OCI-LY7 (cell line): ENCODE measurements around the gene APPBP2. TPM values are rescaled to one million over a fixed set of nuclear protein-coding genes. Genes with fewer than 3 reads are reported as not detected.

Experiments
- BruUV-seq: library from RNA; stranded (reverse); fragments of 400-500 nt; replicated peaks from 2 replicates; lab custom pipeline; 2021; lab: Mats Ljungman, UMichigan
- CTCF ChIA-PET: fragments of 300-600 bp; sonication (Branson Sonifier 250); formaldehyde crosslinking; loops from one replicate; lab custom pipeline; 2022; ENCODE audit warnings: antibody characterized with exemption; ENCODE audit not compliant: unreplicated experiment; lab: Charles Lee
- POLR2A ChIA-PET: fragments of 300-600 bp; sonication (Branson Sonifier 250); formaldehyde crosslinking; loops from one replicate; lab custom pipeline; 2022; ENCODE audit warnings: antibody characterized with exemption; lab: Charles Lee
- DNase-seq: peaks from one replicate; pipeline ENCODE4 v3.0.0-alpha.2; 2015; ENCODE audit warnings: low spot score
- H2AFZ ChIP-seq: fragments of 200-600 bp; sonication (generic), shearing (Covaris generic); 2 replicates; pipeline ENCODE4 v1.6.1; 2014; ENCODE audit warnings: mild to moderate bottlenecking, antibody characterized with exemption, low read length, moderate library complexity
- H3K27ac ChIP-seq: fragments of 200-600 bp; sonication (generic); 2 replicates; pipeline ENCODE4 v1.5.1; 2014; ENCODE audit warnings: mixed run types, low read depth, mild to moderate bottlenecking, moderate library complexity, low read length, inconsistent platforms; ENCODE audit not compliant: poor library complexity, severe bottlenecking
- H3K36me3 ChIP-seq: fragments of 200-600 bp; sonication (generic); 2 replicates; pipeline ENCODE4 v1.6.1; 2014; ENCODE audit warnings: mild to moderate bottlenecking, antibody characterized with exemption, low read length, moderate library complexity, mixed read lengths; ENCODE audit not compliant: insufficient read depth
- H3K4me1 ChIP-seq: fragments of 200-600 bp; sonication (generic); 2 replicates; pipeline ENCODE4 v1.5.1; 2014; ENCODE audit warnings: mild to moderate bottlenecking, low read length; ENCODE audit not compliant: insufficient read depth, poor library complexity, severe bottlenecking
- H3K4me2 ChIP-seq: fragments of 200-600 bp; sonication (generic); 2 replicates; pipeline ENCODE4 v1.6.1; 2014; ENCODE audit warnings: mild to moderate bottlenecking, low read length
- H3K4me3 ChIP-seq: fragments of 200-600 bp; sonication (generic); 2 replicates; pipeline ENCODE4 v1.5.1; 2014; ENCODE audit warnings: mild to moderate bottlenecking, low read depth, low read length; ENCODE audit not compliant: poor library complexity, severe bottlenecking
- H3K79me2 ChIP-seq: fragments of 200-600 bp; sonication (generic); 2 replicates; pipeline ENCODE4 v1.6.1; 2016; ENCODE audit warnings: low read depth, mild to moderate bottlenecking, low read length, moderate library complexity, mixed read lengths; ENCODE audit not compliant: insufficient read depth
- H3K9me2 ChIP-seq: fragments of 200-600 bp; sonication (generic); 2 replicates; pipeline ENCODE4 v1.6.1; 2016; ENCODE audit warnings: mild to moderate bottlenecking, low read length, mixed read lengths; ENCODE audit not compliant: insufficient read depth
- H3K9me3 ChIP-seq: fragments of 200-600 bp; sonication (generic); 2 replicates; pipeline ENCODE4 v1.6.1; 2014; ENCODE audit warnings: mild to moderate bottlenecking, mixed run types, low read length, mixed read lengths
- H4K20me1 ChIP-seq: fragments of 200-600 bp; sonication (generic); 2 replicates; pipeline ENCODE4 v1.6.1; 2014; ENCODE audit warnings: mild to moderate bottlenecking, antibody characterized with exemption, low read length, moderate library complexity, mixed read lengths; ENCODE audit not compliant: insufficient read depth
- CTCF ChIP-seq: fragments of 200-600 bp; sonication (generic); conservative IDR thresholded peaks from 2 replicates; pipeline ENCODE4 v1.5.1; 2014; ENCODE audit warnings: mild to moderate bottlenecking, antibody characterized with exemption, low read length, moderate library complexity, mixed read lengths
- EZH2phosphoT487 ChIP-seq: fragments of 200-600 bp; sonication (generic); IDR thresholded peaks from 2 replicates; pipeline ENCODE4 v1.6.1; 2018; ENCODE audit warnings: low read depth, borderline replicate concordance, mild to moderate bottlenecking, mixed run types, antibody characterized with exemption, low read length, moderate library complexity, mixed read lengths
- intact Hi-C: fragments of 100-400 bp; cut with micrococcal nuclease; formaldehyde crosslinking; loops from one replicate; pipeline ENCODE4 v1.10.0; 2022; ENCODE audit not compliant: unreplicated experiment
- total RNA-seq, 2 experiments: library from RNA; depleted of rRNA in 1 of 2; stranded (reverse); fragments of >200 nt in 1 of 2; shearing (Covaris generic) in 1 of 2; gene quantifications; 2 replicates each; pipeline ENCODE4 v1.2.3, GENCODE V29; 2014 to 2022

Gene APPBP2
- total RNA-seq, 2 experiments from 2014 or later: 11.8 to 28.1 TPM

DNA sequence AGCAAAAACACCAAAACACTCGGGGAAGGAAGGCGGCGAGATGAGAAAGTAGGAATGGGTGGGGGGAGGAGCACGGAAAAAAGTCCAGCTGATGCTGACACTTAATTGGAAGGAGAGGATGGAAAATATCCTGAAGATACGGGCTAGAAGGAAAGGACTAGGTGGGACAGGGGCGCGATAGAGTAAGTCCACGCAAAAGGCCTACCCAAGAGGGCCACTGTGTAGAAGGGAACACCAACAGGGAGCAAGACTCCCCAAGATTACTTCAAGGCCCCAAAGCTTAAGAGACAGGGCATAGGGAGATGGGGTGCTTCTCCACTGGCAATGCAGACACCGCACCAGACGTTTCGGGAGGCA lies 736 bp downstream of the APPBP2 start:
- Histone ChIP-seq H4K20me1 (peaks cover 15% of the 10 kb centered on the region; the same call in 1 of the 2 replicates), H3K4me1 (peaks cover 15% of the 10 kb centered on the region), H3K79me2 (peaks cover 67% of the 10 kb centered on the region), H3K4me3 (peak overlapping the region; percentile 93), H3K9me3 (0 out of 2 replicates have a peak, but pooled peaks cover 6% of the 10 kb centered on the region), H3K4me2 (peak overlapping the region; percentile 97), H3K9me2 (no peaks in the 10 kb centered on the region), H2AFZ (peak overlapping the region; percentile 96), H3K36me3 (peaks cover 29% of the 10 kb centered on the region), H3K27ac (peak overlapping the region; percentile 69)
- POLR2A ChIA-PET: no interaction called here
- CTCF ChIA-PET: no interaction called here
- intact Hi-C loops: no loop called here
- no peak; the same call in 1 of the 2 replicates for TF ChIP-seq EZH2phosphoT487
- no peak for TF ChIP-seq CTCF
- no peak for DNase-seq
- no TSS peak for BruUV-seq

GRCh38 chr17:60524463-60525327 lies 1.3 kb downstream of the APPBP2 start:
- Histone ChIP-seq H3K4me2 (peak overlapping the region; percentile 97), H3K27ac (peak overlapping the region; percentile 69), H3K4me3 (peak overlapping the region; percentile 93), H3K79me2 (peaks cover 70% of the 10 kb centered on the region), H3K36me3 (peaks cover 32% of the 10 kb centered on the region), H3K9me2 (no peaks in the 10 kb centered on the region), H3K9me3 (0 out of 2 replicates have a peak, but pooled peaks cover 6% of the 10 kb centered on the region), H2AFZ (no peak overlapping the region; the same call in 1 of the 2 replicates), H3K4me1 (peaks cover 15% of the 10 kb centered on the region), H4K20me1 (peaks cover 15% of the 10 kb centered on the region; the same call in 1 of the 2 replicates)
- CTCF ChIA-PET: no interaction called here
- TSS peak; percentile 66 for BruUV-seq
- TF ChIP-seq EZH2phosphoT487 (no peak), CTCF (no peak)
- peak; percentile 5 for DNase-seq
- POLR2A ChIA-PET: interaction anchor here (0.6 kb wide), 2 partner anchors 66 to 560 kb away, joined by 4 to 6 read pairs; partner anchors contain the start of gene RNFT1
- intact Hi-C loops: no loop called here
